HepG2 (cell line): ENCODE data around the gene ALDH2. TPM values are rescaled to one million over a fixed set of nuclear protein-coding genes. Genes with fewer than 3 reads are reported as not detected.
"Not testable (repeated sequence)": the region's sequence is repeated elsewhere in the genome, so short reads cannot be mapped to it uniquely, and the experiment has no call there.

Source experiments
- ATAC-seq: fragments of 200-7000 bp; cut with Tn5 transposase; 3 replicates; pipeline ENCODE4 v1.9.1; 2020; ENCODE audit warnings: mild to moderate bottlenecking, moderate library complexity
- BruUV-seq: library from RNA; stranded (reverse); fragments of 400-500 nt; replicated peaks from 2 replicates; lab custom pipeline; 2021; lab: Mats Ljungman, UMichigan
- CTCF ChIA-PET: fragments of 300-600 bp; formaldehyde crosslinking; extraction: SDS; loops from one replicate; lab custom pipeline; 2021; ENCODE audit warnings: low total read pairs, inconsistent platforms, low intra/inter-chr PET ratio; lab: Yijun Ruan, JAX
- POLR2A ChIA-PET: fragments of 350-600 bp; sonication (Branson Sonifier 250); formaldehyde crosslinking; loops from one replicate; lab custom pipeline; 2020; ENCODE audit warnings: antibody characterized with exemption, inconsistent platforms; lab: Yijun Ruan, JAX
- DNase-seq: peaks from one replicate; pipeline ENCODE4 v3.0.0-alpha.2; 2015; ENCODE audit warnings: low spot score
- FAIRE-seq: peaks from 3 replicates; lab custom pipeline; 2011; peaks lifted over from hg19 to GRCh38; lab: Jason Lieb, UNC
- H2AFZ ChIP-seq: one replicate; pipeline ENCODE4 v1.6.1; 2011; ENCODE audit warnings: low read length, inconsistent platforms
- H3K27ac ChIP-seq: fragments of 300-600 bp; 3 replicates; pipeline ENCODE4 v1.8.0; 2011; ENCODE audit warnings: mixed run types, mild to moderate bottlenecking, mixed read lengths, low read length, inconsistent platforms; ENCODE audit not compliant: insufficient read depth; ENCODE audit errors: extremely low read length
- H3K27me3 ChIP-seq, 2 experiments: fragments of 200-600 bp in 1 of 2; 2 replicates in 1 of 2; 3 replicates in 1 of 2; pipeline versions ENCODE4 v1.6.0 to v1.8.0; 2011; ENCODE audit warnings: low read length in 2 of 2, mild to moderate bottlenecking in 2 of 2, moderate library complexity in 2 of 2, inconsistent platforms in 1 of 2; ENCODE audit not compliant: insufficient read depth in 2 of 2, control insufficient read depth in 1 of 2
- H3K36me3 ChIP-seq, 2 experiments: fragments of 200-600 bp in 1 of 2; replicated peaks in 1 of 2; 2 replicates in 1 of 2; 3 replicates in 1 of 2; pipeline versions ENCODE4 v1.5.1 to v1.8.0; 2011; ENCODE audit warnings: low read length in 2 of 2, inconsistent platforms in 1 of 2; ENCODE audit not compliant: insufficient read depth in 2 of 2, control insufficient read depth in 1 of 2
- H3K4me1 ChIP-seq: 2 replicates; pipeline ENCODE4 v1.5.1; 2012; ENCODE audit warnings: low read length, inconsistent platforms; ENCODE audit not compliant: insufficient read depth
- H3K4me2 ChIP-seq: 2 replicates; pipeline ENCODE4 v1.6.0; 2011; ENCODE audit warnings: low read depth, low read length, inconsistent platforms
- H3K4me3 ChIP-seq, 3 experiments: fragments of 200-600 bp in 1 of 3; sonication (generic), shearing (Covaris generic) in 1 of 3; replicated peaks in 1 of 3; 2 replicates each; pipeline ENCODE4 v1.5.1; 2011 to 2016; ENCODE audit warnings: low read length in 3 of 3, inconsistent platforms in 2 of 3, low read depth in 2 of 3, mild to moderate bottlenecking in 2 of 3, control low read depth in 1 of 3, mixed read lengths in 1 of 3; ENCODE audit not compliant: insufficient read depth in 1 of 3
- H3K79me2 ChIP-seq: one replicate; pipeline ENCODE4 v1.6.1; 2011; ENCODE audit warnings: low read length, inconsistent platforms; ENCODE audit not compliant: insufficient read depth
- H3K9ac ChIP-seq: 2 replicates; pipeline ENCODE4 v1.6.0; 2011; ENCODE audit warnings: mild to moderate bottlenecking, low read depth, low read length, inconsistent platforms; ENCODE audit not compliant: insufficient read depth
- H3K9me3 ChIP-seq: 2 replicates; pipeline ENCODE4 v1.5.1; 2012; ENCODE audit warnings: mild to moderate bottlenecking, low read length
- H4K20me1 ChIP-seq: 2 replicates; pipeline ENCODE4 v1.6.0; 2011; ENCODE audit warnings: inconsistent platforms, mild to moderate bottlenecking, low read length, moderate library complexity; ENCODE audit not compliant: insufficient read depth
- FOXA1 ChIP-seq, 2 experiments: fragments of 450-650 bp in 1 of 2; sonication (generic) in 1 of 2; formaldehyde crosslinking in 1 of 2; IDR thresholded peaks; 2 replicates each; pipeline versions ENCODE4 v1.4.0 to v1.6.1; 2016 to 2020; ENCODE audit warnings: missing genetic modification reagents in 1 of 2
- FOXA3 ChIP-seq: IDR thresholded peaks from 2 replicates; pipeline ENCODE4 v1.6.1; 2016; ENCODE audit warnings: missing genetic modification reagents, missing compliant biosample characterization
- WGBS: methylation state at CpG from one replicate; pipeline ENCODE4 v1.1.6; 2017; ENCODE audit warnings: low lambda C conversion rate; 5-methylcytosine and 5-hydroxymethylcytosine counted together
- in situ Hi-C: cut with HindIII; loops from 2 replicates; pipeline ENCODE4 v1.10.0; 2017; ENCODE audit warnings: low pct_unique_long_range_greater_than_20kb; ENCODE audit not compliant: extremely low pct_ligation_motif_present
- intact Hi-C: fragments of 100-400 bp; cut with micrococcal nuclease; formaldehyde crosslinking; loops from one replicate; pipeline ENCODE4 v1.10.0; 2022; ENCODE audit not compliant: unreplicated experiment
- polyA plus RNA-seq, 8 experiments: library from polyadenylated mRNA; depleted of rRNA in 3 of 8; stranded (reverse) in 7 of 8; unstranded in 1 of 8; fragments of >200 nt; fragmentation: Illumina TruSeq in 4 of 8; extraction: Trizol in 4 of 8; gene quantifications; 2 replicates each; pipeline versions ENCODE4 v1.2.1 to v1.2.3, GENCODE V29; 2011 to 2016; ENCODE audit warnings: low read depth in 4 of 8, missing spikeins in 1 of 8, mixed read lengths in 1 of 8; ENCODE audit not compliant: insufficient read depth in 1 of 8
- total RNA-seq, 5 experiments: library from RNA; depleted of rRNA; stranded (reverse); fragments of >200 nt; fragmentation: Illumina TruSeq; extraction: Trizol; gene quantifications; 2 replicates each; pipeline ENCODE4 v1.2.3, GENCODE V29; 2016; ENCODE audit warnings: low read depth in 1 of 5
- TF ChIP-seq, protein P1 (sequence below): sonication (generic); formaldehyde crosslinking; IDR thresholded peaks from 2 replicates; pipeline ENCODE4 v1.4.0; 2020; ENCODE audit warnings: missing genetic modification reagents, borderline replicate concordance

The ALDH2 gene
- total and polyA plus RNA-seq, 2 of the 13 experiments (the other 11 are each of a cell fraction or from before 2014, with no cell fraction given): 78.8 to 103 TPM

DNA sequence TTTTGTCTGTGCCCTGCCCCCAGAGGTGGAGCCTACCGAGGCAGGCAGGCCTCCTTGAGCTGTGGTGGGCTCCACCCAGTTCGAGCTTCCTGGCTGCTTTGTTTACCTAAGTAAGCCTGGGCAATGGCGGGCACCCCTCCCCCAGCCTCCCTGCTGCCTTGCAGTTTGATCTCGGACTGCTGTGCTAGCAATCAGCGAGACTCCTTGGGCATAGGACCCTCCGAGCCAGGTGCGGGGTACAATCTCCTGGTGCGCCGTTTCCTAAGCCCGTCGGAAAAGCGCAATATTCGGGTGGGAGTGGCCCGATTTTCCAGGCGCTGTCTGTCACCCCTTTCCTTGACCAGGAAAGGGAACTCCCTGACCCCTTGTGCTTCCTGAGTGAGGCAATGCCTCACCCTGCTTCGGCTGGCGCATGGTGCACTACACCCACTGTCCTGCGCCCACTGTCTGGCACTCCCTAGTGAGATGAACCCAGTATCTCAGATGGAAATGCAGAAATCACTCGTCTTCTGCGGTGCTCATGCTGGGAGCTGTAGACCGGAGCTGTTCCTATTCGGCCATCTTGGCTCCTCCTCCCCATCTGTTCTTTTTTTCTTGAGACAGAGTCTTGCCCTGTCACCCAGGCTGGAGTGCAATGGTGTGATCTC is 68.1 kb downstream of the ALDH2 start:
- CTCF ChIA-PET; H3K4me1 ChIP-seq; ATAC-seq; H3K9me3 ChIP-seq; H2AFZ ChIP-seq; H3K27ac ChIP-seq; FAIRE-seq; H3K4me2 ChIP-seq; H3K27me3 ChIP-seq; BruUV-seq; H3K4me3 ChIP-seq; H3K79me2 ChIP-seq; H3K36me3 ChIP-seq; DNase-seq; in situ Hi-C loops; H3K9ac ChIP-seq; H4K20me1 ChIP-seq; intact Hi-C loops; TF ChIP-seq FOXA1 (IDR thresholded peaks at IDR 0.05): not testable (repeated sequence)
- WGBS: 97% methylated on average over 7 of the region's 22 CpGs
- POLR2A ChIA-PET: interaction anchor here (1.3 kb wide), 1 partner anchor 22 kb away, joined by 3 read pairs; no protein-coding TSS in a partner anchor
- TF ChIP-seq, protein P1, sequence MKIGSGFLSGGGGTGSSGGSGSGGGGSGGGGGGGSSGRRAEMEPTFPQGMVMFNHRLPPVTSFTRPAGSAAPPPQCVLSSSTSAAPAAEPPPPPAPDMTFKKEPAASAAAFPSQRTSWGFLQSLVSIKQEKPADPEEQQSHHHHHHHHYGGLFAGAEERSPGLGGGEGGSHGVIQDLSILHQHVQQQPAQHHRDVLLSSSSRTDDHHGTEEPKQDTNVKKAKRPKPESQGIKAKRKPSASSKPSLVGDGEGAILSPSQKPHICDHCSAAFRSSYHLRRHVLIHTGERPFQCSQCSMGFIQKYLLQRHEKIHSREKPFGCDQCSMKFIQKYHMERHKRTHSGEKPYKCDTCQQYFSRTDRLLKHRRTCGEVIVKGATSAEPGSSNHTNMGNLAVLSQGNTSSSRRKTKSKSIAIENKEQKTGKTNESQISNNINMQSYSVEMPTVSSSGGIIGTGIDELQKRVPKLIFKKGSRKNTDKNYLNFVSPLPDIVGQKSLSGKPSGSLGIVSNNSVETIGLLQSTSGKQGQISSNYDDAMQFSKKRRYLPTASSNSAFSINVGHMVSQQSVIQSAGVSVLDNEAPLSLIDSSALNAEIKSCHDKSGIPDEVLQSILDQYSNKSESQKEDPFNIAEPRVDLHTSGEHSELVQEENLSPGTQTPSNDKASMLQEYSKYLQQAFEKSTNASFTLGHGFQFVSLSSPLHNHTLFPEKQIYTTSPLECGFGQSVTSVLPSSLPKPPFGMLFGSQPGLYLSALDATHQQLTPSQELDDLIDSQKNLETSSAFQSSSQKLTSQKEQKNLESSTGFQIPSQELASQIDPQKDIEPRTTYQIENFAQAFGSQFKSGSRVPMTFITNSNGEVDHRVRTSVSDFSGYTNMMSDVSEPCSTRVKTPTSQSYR (CRISPR knock-in tag): peak; percentile 75; the same call in 1 of the 2 replicates
- peak; percentile 73 for TF ChIP-seq FOXA1 (CRISPR knock-in tag; IDR thresholded peaks at IDR 0.05)
- peak; percentile 41; the same call in 1 of the 2 replicates for TF ChIP-seq FOXA3 (CRISPR knock-in tag)
- TF ChIP-seq, all 625 proteins: peak for 3; not testable (repeated sequence) for 622

DNA sequence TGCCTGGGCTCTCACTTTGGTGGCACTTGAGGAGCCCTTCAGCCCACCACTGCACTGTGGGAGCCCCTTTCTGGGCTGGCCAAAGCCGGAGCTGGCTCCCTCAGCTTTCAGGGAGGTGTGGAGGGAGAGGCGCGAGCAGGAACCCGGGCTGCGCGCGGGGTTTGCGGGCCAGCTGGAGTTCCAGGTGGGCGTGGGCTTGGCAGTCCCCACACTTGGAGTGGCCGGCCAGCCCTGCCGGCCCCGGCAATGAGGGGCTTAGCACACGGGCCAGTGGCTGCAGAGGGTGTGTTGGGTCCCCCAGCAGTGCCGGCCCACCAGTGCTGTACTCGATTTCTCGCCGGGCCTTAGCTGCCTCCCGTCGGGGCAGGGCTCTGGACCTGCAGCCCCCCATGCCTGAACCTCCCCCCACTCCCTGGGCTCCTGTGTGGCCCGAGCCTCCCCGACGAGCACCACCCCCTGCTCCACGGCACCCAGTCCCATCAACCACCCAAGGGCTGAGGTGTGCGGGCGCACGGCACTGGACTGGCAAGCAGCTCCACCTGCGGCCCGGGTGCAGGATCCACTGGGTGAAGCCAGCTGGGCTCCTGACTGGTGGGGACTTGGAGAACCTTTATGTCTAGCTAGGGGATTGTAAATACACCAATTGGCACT is 68.9 kb downstream of the ALDH2 start:
- H2AFZ ChIP-seq, BruUV-seq, H4K20me1 ChIP-seq, H3K4me2 ChIP-seq, ATAC-seq, H3K27me3 ChIP-seq, H3K27ac ChIP-seq, H3K36me3 ChIP-seq, H3K9me3 ChIP-seq, H3K4me3 ChIP-seq, FAIRE-seq, H3K79me2 ChIP-seq, CTCF ChIA-PET, in situ Hi-C loops, DNase-seq, intact Hi-C loops, H3K9ac ChIP-seq: not testable (repeated sequence)
- H3K4me1 ChIP-seq: peaks cover 17% of the 10 kb centered on the region
- POLR2A ChIA-PET: interaction anchor here (1.3 kb wide), 1 partner anchor 23 kb away, joined by 3 read pairs; no protein-coding TSS in a partner anchor
- WGBS: 94% methylated on average over 18 of the region's 28 CpGs
